ENCODE data around the gene WDR43.
"Not testable (repeated sequence)": the region's sequence is repeated elsewhere in the genome, so short reads cannot be mapped to it uniquely, and the experiment has no call there.

WDR43 gene

GRCh38 chr2:28970464-28971160, 76.1 kb downstream of the WDR43 start:
- DNase-seq, result no peak

GRCh38 chr2:28972778-28973335, 78.4 kb downstream of the WDR43 start:
- no peak for DNase-seq

GRCh38 chr2:28974252-28974651, 79.8 kb downstream of the WDR43 start:
- no peak for DNase-seq

- no peak for DNase-seq
Measured at GRCh38 chr2:28975671-28976070, 81.2 kb downstream of the WDR43 start.

GRCh38 chr2:28976584-28976983, 82.1 kb downstream of the WDR43 start:
- DNase-seq, result no peak

- DNase-seq, result no peak
Measured at GRCh38 chr2:28977176-28977875, 82.9 kb downstream of the WDR43 start.

- DNase-seq, result not testable (repeated sequence)
Measured at GRCh38 chr2:28978001-28978400, 83.5 kb downstream of the WDR43 start.

GRCh38 chr2:28978606-28979005, 84.1 kb downstream of the WDR43 start:
- DNase-seq, result no peak

GRCh38 chr2:28979041-28979440, 84.6 kb downstream of the WDR43 start:
- DNase-seq, result no peak

- no peak for DNase-seq
Measured at GRCh38 chr2:28979576-28980366, 85.3 kb downstream of the WDR43 start.

- DNase-seq, result no peak
Measured at GRCh38 chr2:28980368-28981015, 86.0 kb downstream of the WDR43 start.

GRCh38 chr2:28981016-28981441, 86.6 kb downstream of the WDR43 start, which contains the start of gene TOGARAM2:
Gene TOGARAM2 (plus strand): TSS chr2:28981298. CDS start chr2:28994835, 13,537 bp downstream.
- no peak for DNase-seq

- DNase-seq, result no peak
Measured at GRCh38 chr2:28981620-28982376, 87.3 kb downstream of the WDR43 start.

- DNase-seq, result no peak
Measured at GRCh38 chr2:28982381-28982950, 88.0 kb downstream of the WDR43 start.

- no peak for DNase-seq
Measured at GRCh38 chr2:28986429-28986828, 92.0 kb downstream of the WDR43 start.

- no peak for DNase-seq
Measured at GRCh38 chr2:28989973-28990372, 95.5 kb downstream of the WDR43 start.

GRCh38 chr2:28990445-28990844, 96.0 kb downstream of the WDR43 start:
- DNase-seq, result no peak

- no peak for DNase-seq
Measured at GRCh38 chr2:28991021-28991420, 96.6 kb downstream of the WDR43 start.

GRCh38 chr2:28991460-28991859, 97.0 kb downstream of the WDR43 start:
- DNase-seq, result no peak

GRCh38 chr2:28993206-28993960, 98.9 kb downstream of the WDR43 start:
- no peak for DNase-seq

GRCh38 chr2:28994074-28994473, 99.6 kb downstream of the WDR43 start:
- DNase-seq, result no peak
